Uterus (tissue), 2 donors: ENCODE data around the gene NEMF.

ENCODE experiments used
- POLR2A ChIP-seq, 2 donors: fragments of 450-650 bp; IDR thresholded peaks; one replicate each; pipeline ENCODE4 v1.6.1; 2016; ENCODE audit warnings: antibody characterized with exemption in 2 of 2, mild to moderate bottlenecking in 1 of 2, moderate library complexity in 1 of 2
- TF ChIP-seq, protein P1 (sequence below), 4 experiments: fragments of 200-600 bp in 2 of 4; fragments of 450-650 bp in 2 of 4; sonication (generic) in 2 of 4; IDR thresholded peaks; one replicate each; pipeline ENCODE4 v1.5.1; 2016 to 2019; ENCODE audit warnings: antibody characterized with exemption in 4 of 4, mild to moderate bottlenecking in 2 of 4, moderate library complexity in 1 of 4

DNA sequence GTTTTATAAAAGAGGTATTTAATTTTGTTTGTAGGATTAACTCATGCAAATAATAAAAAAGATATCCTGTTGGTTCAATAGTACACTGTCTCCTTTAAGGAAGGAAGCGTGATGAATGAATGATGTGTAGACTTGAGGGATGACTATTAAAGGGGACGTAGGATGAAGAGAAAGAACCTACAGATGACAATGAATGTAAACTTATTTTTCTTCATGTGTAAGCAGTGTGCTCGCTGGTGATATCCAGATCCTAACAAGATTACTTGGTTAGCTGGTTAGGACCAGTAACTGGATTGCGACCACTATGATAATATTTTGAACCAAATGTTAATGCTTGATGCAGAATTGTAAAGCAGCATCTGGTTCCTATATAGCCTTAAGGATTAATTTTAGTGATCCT is 42.9 kb upstream of the NEMF start:
- TF ChIP-seq POLR2A (IDR thresholded peaks at IDR 0.05), result no peak
- TF ChIP-seq, protein P1, sequence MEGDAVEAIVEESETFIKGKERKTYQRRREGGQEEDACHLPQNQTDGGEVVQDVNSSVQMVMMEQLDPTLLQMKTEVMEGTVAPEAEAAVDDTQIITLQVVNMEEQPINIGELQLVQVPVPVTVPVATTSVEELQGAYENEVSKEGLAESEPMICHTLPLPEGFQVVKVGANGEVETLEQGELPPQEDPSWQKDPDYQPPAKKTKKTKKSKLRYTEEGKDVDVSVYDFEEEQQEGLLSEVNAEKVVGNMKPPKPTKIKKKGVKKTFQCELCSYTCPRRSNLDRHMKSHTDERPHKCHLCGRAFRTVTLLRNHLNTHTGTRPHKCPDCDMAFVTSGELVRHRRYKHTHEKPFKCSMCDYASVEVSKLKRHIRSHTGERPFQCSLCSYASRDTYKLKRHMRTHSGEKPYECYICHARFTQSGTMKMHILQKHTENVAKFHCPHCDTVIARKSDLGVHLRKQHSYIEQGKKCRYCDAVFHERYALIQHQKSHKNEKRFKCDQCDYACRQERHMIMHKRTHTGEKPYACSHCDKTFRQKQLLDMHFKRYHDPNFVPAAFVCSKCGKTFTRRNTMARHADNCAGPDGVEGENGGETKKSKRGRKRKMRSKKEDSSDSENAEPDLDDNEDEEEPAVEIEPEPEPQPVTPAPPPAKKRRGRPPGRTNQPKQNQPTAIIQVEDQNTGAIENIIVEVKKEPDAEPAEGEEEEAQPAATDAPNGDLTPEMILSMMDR (IDR thresholded peaks at IDR 0.05), result no peak
